ENCODE measurements around the gene TRPC1.

Gene TRPC1

DNA sequence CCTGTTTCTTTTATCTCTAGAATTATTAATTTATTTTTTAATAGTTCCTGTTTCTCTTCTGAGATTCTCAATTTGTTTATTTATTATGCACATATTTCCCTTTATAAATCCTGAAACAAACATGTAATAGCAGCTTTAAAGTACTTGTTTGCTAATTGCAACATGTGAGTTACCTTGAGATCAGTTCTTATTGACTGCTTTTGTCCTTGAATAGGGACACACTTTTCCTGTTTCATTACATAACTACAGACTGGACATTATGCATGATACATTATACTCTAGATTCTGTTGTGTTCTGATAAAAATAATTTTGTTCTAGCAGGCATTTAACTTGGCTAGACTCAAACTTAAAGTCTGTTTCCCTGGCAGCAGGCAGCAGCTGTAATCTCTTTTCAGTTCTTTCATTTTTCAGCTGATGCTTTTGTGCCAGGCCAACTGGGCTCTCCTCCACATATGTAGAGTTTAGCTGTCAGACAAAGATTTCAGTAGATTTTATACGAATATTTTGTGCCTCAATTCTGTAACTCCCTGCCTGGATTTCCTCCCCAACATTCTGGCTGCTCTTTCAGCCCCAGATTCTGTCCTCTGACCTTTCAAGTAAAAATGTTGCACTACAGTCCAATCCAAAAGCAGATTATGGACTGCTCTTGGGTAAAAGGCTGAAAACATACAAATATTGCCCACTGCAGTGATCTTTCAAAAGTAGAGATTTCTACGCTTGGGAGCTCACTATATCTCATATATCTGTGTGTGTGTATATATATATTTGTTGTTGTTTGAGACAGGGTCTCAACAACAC lies 123.1 kb downstream of the TRPC1 start:
- H3K4me3 ChIP-seq (ENCODE audit: low read depth, low read length), result no peak overlapping the region
- TF ChIP-seq, protein P1, sequence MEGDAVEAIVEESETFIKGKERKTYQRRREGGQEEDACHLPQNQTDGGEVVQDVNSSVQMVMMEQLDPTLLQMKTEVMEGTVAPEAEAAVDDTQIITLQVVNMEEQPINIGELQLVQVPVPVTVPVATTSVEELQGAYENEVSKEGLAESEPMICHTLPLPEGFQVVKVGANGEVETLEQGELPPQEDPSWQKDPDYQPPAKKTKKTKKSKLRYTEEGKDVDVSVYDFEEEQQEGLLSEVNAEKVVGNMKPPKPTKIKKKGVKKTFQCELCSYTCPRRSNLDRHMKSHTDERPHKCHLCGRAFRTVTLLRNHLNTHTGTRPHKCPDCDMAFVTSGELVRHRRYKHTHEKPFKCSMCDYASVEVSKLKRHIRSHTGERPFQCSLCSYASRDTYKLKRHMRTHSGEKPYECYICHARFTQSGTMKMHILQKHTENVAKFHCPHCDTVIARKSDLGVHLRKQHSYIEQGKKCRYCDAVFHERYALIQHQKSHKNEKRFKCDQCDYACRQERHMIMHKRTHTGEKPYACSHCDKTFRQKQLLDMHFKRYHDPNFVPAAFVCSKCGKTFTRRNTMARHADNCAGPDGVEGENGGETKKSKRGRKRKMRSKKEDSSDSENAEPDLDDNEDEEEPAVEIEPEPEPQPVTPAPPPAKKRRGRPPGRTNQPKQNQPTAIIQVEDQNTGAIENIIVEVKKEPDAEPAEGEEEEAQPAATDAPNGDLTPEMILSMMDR (IDR thresholded peaks at IDR 0.05; ENCODE audit: low read depth, low read length, missing control alignments), result no peak
- DNase-seq (ENCODE audit: low read depth), result no peak

DNA sequence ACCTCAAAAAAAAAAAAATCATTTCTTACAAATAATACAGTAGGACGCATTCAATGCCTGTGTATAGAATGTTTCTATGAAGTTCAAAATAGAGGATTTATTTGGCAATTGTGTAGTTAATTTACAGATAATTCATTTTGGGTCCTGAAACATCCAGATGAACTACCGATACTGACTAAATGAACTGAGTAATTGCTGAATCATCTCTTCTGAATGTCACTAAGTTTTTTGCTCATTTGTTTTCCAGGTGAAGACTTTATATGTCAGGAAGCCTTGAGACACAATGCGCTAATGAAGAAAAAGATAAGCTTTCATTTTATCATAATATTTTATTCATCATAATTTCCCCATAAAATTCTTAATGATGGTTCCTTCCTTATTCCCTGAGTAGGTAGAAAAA lies 125.3 kb downstream of the TRPC1 start:
- DNase-seq (ENCODE audit: low read depth), result no peak
- TF ChIP-seq, protein P1 (IDR thresholded peaks at IDR 0.05; ENCODE audit: low read depth, low read length, missing control alignments), result no peak
- H3K4me3 ChIP-seq (ENCODE audit: low read depth, low read length), result no peak overlapping the region

DNA sequence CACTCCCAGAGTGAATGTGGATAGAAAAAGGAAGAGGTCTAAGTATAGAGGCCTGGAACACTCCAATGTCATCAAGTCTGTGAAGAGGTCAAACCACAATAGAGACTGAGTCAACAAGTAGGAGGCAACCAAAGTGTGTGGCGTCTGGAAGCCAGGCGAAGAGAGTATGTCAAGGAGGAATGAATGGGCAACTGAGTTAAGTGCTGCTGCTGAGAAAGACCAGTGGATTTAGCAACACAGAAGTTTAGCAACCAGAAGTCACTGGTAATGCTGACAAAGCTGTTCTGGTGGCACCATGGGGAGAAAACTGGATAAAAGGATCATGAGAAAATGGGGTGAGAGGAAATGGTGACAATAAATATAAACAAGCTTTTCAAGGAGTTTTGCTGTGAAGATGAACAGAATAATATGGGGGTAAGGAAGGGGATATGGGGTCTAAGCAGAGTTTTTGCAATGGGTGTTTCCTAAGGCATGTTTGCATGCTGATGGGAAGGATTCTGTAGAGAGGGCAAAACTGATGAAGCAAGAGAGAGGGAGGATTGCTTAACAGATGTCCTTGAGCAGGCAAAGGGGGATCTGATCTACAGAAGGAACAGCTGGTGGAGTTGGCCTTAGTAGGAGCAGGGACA lies 126.7 kb downstream of the TRPC1 start:
- no peak overlapping the region for H3K4me3 ChIP-seq (ENCODE audit: low read depth, low read length)
- TF ChIP-seq, protein P1 (IDR thresholded peaks at IDR 0.05; ENCODE audit: low read depth, low read length, missing control alignments), result no peak
- no peak for DNase-seq (ENCODE audit: low read depth)

DNA sequence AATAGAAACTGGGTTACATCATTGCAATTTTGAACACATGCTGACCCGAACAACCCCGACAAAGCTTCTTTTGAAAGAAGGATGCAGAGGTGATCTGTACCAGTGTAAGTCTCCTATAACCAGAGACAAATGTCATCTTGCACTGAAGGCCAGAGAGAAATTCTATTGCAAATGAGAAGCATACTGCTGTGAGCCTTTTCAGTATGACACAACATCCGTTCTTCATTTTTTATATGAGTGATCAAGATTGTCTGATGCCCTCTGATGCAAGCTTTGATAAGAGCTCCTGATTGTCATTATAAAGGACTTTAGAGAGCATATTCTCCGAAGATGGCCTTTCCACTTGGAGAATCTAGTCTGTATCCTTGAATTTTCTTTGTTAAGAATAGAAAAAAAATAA lies 128.2 kb downstream of the TRPC1 start:
- DNase-seq (ENCODE audit: low read depth), result no peak
- no peak overlapping the region for H3K4me3 ChIP-seq (ENCODE audit: low read depth, low read length)
- TF ChIP-seq, protein P1 (IDR thresholded peaks at IDR 0.05; ENCODE audit: low read depth, low read length, missing control alignments), result no peak

DNA sequence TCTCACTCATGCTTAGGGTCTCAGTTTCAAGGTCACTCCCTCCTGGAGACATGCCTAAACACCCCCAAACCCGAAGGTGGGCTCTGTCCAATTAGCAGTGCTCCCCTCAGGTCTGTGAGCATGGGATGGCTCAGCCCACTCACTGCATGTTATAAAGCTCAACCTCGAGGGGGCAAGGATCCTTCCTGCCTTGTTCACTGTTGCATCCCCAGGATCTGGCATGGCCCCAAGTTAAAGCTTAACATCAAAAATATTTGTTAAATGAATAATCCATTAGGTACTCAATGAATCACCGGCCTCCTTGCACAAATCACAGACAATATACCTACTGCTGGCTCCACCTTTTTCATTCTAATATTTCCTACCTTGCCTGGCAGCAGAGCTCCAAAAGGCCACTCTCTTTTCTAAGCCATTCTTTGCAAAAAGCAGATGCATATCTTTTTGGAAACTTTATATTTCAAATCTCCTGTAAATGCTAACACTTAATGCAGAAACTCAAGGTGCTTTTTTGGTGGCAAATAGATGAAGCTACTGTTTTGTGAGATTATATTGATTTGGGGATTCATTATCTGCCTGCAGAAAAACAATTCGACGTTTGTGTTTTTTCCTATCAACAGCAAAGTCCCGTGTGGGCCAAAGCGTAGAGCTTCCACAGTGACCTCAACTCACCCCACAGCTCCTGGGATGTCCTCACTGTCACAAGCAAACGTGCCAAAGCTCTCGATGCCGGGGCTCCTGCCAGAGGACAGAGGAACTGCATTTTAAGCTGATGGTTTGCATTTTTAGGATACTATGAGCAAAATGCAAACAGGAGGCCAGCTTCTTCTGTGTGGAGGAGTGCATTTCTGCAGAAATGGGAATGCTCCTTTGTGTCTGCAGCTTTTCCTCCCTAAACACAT lies 129.7 kb downstream of the TRPC1 start:
- TF ChIP-seq, protein P1 (IDR thresholded peaks at IDR 0.05; ENCODE audit: low read depth, low read length, missing control alignments), result no peak
- no peak for DNase-seq (ENCODE audit: low read depth)
- no peak overlapping the region for H3K4me3 ChIP-seq (ENCODE audit: low read depth, low read length)

DNA sequence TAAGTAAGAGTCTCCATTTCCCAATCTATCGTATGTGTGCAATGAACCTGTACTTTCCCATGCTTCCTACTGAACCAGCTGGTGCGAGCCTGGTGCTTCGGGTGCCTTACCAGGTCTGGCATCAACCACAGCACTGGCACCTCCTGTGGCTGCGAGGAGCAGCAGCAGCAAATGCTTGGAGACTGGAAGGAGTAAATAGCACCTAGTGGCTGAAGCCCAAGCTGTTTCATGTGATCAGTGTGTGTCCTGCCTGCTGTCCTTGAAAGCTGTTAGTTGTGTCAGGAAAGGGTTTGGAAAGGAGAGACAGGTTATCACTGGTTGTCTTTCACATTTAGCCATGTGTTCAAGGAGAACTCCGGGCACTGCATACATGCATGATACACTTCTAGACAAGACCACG lies 133.2 kb downstream of the TRPC1 start:
- no peak for DNase-seq (ENCODE audit: low read depth)
- no peak overlapping the region for H3K4me3 ChIP-seq (ENCODE audit: low read depth, low read length)
- TF ChIP-seq, protein P1 (IDR thresholded peaks at IDR 0.05; ENCODE audit: low read depth, low read length, missing control alignments), result peak; percentile 20

All from GM12864 (cell line).